ACC112 (cell line): Measurements from ENCODE around the gene DHX29.

Experiments used
- H2AFZ ChIP-seq: fragments of 200-600 bp; sonication (generic); one replicate; pipeline ENCODE4 v1.6.0; 2017; ENCODE audit warnings: antibody characterized with exemption, low read length; ENCODE audit not compliant: unreplicated experiment
- H3K27ac ChIP-seq: fragments of 200-600 bp; sonication (generic); 2 replicates; pipeline ENCODE4 v1.5.1; 2014; ENCODE audit warnings: low read depth, mild to moderate bottlenecking, antibody characterized with exemption, low read length, moderate library complexity
- H3K27me3 ChIP-seq: fragments of 200-600 bp; sonication (generic); 2 replicates; pipeline ENCODE4 v1.6.1; 2014; ENCODE audit warnings: mild to moderate bottlenecking, antibody characterized with exemption, low read length, moderate library complexity, mixed read lengths; ENCODE audit not compliant: insufficient read depth
- H3K36me3 ChIP-seq: fragments of 200-600 bp; sonication (generic); 2 replicates; pipeline ENCODE4 v1.6.1; 2016; ENCODE audit warnings: mild to moderate bottlenecking, antibody characterized with exemption, low read length, moderate library complexity, mixed read lengths; ENCODE audit not compliant: insufficient read depth
- H3K4me1 ChIP-seq: fragments of 200-600 bp; sonication (generic); one replicate; pipeline ENCODE4 v1.6.1; 2016; ENCODE audit warnings: low read length, mixed read lengths; ENCODE audit not compliant: insufficient read depth, unreplicated experiment, control insufficient read depth
- H3K4me3 ChIP-seq: fragments of 200-600 bp; sonication (generic); 2 replicates; pipeline ENCODE4 v1.5.1; 2014; ENCODE audit warnings: mild to moderate bottlenecking, low read depth, low read length
- H3K79me2 ChIP-seq: fragments of 200-600 bp; sonication (generic); one replicate; pipeline ENCODE4 v1.6.0; 2016; ENCODE audit warnings: low read length; ENCODE audit not compliant: control insufficient read depth, unreplicated experiment, insufficient read depth

The DHX29 gene

GRCh38 chr5:55225346-55225745, 82.1 kb downstream of the DHX29 start:
- H3K4me1 ChIP-seq: no peaks in the 10 kb centered on the region
- no peaks in the 10 kb centered on the region for H3K79me2 ChIP-seq
- H3K36me3 ChIP-seq: no peaks in the 10 kb centered on the region
- no peak overlapping the region for H2AFZ ChIP-seq
- no peak overlapping the region for H3K27ac ChIP-seq
- H3K4me3 ChIP-seq: no peak overlapping the region
- peaks cover 98% of the 10 kb centered on the region for H3K27me3 ChIP-seq

GRCh38 chr5:55223812-55224240, 83.7 kb downstream of the DHX29 start:
- Histone ChIP-seq H3K4me1 (no peaks in the 10 kb centered on the region), H3K27me3 (peaks cover 91% of the 10 kb centered on the region), H3K4me3 (no peak overlapping the region), H3K79me2 (no peaks in the 10 kb centered on the region), H3K36me3 (no peaks in the 10 kb centered on the region), H3K27ac (no peak overlapping the region), H2AFZ (no peak overlapping the region)

DNA sequence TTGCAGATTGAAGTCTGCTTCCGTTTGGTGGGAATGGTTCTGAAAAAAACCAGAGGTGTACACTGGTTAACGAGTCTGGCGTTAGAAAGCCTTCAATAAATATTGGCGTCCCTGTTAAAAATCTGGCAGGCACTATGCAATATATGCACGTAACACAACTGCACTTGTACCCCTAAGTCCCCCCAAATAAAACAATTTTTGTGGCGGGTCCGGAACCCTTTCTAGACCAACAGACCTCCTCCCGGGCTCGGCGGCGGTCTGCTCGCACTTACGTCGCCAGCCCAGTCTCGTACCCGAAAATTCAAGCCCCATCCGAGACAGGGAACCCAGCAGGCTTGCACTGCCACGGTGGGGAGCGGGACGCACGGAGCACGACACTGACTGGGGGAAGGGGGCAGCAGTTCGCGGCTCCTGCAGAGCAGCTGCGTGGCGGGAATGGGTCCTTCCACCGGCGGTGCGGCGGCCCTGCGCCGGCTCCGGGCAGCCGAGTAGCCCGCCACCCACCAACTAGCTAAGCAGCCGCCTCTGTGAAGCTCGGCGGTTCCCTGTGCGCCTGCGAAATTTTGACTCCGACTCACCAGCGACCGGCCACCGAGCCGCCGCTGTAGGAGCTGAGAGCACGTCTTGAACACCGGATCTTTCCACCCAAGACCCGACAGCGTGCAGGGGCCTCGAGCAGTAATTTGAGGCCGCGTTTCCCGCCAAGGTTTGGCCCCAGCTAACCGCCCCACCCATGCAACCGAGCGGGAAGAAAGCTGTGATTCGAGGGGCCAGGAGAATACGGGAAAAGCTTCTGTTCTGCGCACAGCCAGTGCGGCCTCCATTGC, 84.3 kb downstream of the DHX29 start:
- H3K79me2 ChIP-seq: no peaks in the 10 kb centered on the region
- H3K27me3 ChIP-seq: peaks cover 86% of the 10 kb centered on the region
- H3K36me3 ChIP-seq: no peaks in the 10 kb centered on the region
- H3K4me3 ChIP-seq: no peak overlapping the region
- no peak overlapping the region for H3K27ac ChIP-seq
- no peak overlapping the region for H2AFZ ChIP-seq
- no peaks in the 10 kb centered on the region for H3K4me1 ChIP-seq

GRCh38 chr5:55222092-55222984, 85.2 kb downstream of the DHX29 start:
- H2AFZ ChIP-seq: no peak overlapping the region
- no peaks in the 10 kb centered on the region for H3K36me3 ChIP-seq
- H3K79me2 ChIP-seq: no peaks in the 10 kb centered on the region
- peaks cover 78% of the 10 kb centered on the region for H3K27me3 ChIP-seq
- no peak overlapping the region for H3K4me3 ChIP-seq
- H3K27ac ChIP-seq: no peak overlapping the region
- no peaks in the 10 kb centered on the region for H3K4me1 ChIP-seq

GRCh38 chr5:55220433-55221185, 86.9 kb downstream of the DHX29 start:
- Histone ChIP-seq H3K4me1 (no peaks in the 10 kb centered on the region), H3K27me3 (peaks cover 61% of the 10 kb centered on the region), H3K79me2 (no peaks in the 10 kb centered on the region), H3K36me3 (no peaks in the 10 kb centered on the region), H3K27ac (no peak overlapping the region), H2AFZ (peak overlapping the region; percentile 62), H3K4me3 (peak overlapping the region; percentile 68)

DNA sequence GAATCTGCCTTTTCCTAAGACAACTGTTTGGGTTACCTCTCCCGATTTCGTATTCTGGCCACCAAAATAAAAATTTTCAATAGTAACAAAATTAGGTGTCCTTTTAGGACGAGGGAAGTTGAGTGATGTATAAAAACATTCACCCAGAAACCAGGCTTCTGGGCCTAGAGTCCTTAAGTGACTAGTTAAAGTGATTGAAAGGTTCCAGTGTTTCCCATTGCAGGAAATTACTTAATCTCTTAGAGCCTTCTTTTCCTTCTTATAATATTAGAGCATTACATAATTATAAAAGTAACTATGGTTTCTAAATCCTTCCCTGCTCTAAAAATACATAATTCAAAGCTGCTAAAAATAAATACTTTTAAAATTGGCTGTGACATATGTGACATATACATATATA, 87.7 kb downstream of the DHX29 start:
- peaks cover 52% of the 10 kb centered on the region for H3K27me3 ChIP-seq
- H2AFZ ChIP-seq: no peak overlapping the region
- no peak overlapping the region for H3K27ac ChIP-seq

DNA sequence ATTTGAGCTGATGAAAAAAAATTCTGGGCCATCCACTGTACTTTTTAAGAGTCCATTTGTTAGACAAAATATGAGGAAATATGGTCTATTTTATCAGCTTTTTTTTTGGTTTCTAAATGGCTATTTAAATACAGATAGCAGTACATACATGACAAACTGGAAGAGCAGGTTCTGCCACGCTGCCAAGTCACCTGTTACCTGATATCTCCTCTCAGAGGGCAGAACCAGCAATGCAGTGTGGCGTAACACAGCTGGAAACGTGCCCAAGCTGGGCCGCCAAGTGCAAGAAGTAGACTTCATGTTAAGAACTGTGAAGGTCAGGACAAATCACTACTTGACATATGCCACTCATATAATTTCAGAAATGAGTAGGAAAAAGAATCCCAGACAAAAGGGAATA, 88.5 kb downstream of the DHX29 start:
- Histone ChIP-seq H3K27ac (no peak overlapping the region), H3K4me1 (no peaks in the 10 kb centered on the region), H3K4me3 (no peak overlapping the region), H3K79me2 (no peaks in the 10 kb centered on the region), H3K36me3 (no peaks in the 10 kb centered on the region), H2AFZ (no peak overlapping the region), H3K27me3 (peaks cover 48% of the 10 kb centered on the region)

More for the DNA sequence above, 87.7 kb downstream of the DHX29 start:
- Histone ChIP-seq H3K79me2 (no peaks in the 10 kb centered on the region), H3K4me1 (no peaks in the 10 kb centered on the region), H3K36me3 (no peaks in the 10 kb centered on the region), H3K4me3 (no peak overlapping the region)

GRCh38 chr5:55211184-55211874, 96.2 kb downstream of the DHX29 start:
- Histone ChIP-seq H3K4me3 (no peak overlapping the region), H2AFZ (no peak overlapping the region), H3K27me3 (peaks cover 9% of the 10 kb centered on the region; the same call in 1 of the 2 replicates), H3K36me3 (no peaks in the 10 kb centered on the region), H3K79me2 (no peaks in the 10 kb centered on the region), H3K4me1 (no peaks in the 10 kb centered on the region), H3K27ac (no peak overlapping the region)
